ENCODE data around the gene HPCAL1.

GRCh38 chr2:10374362-10374943, 71.7 kb downstream of the HPCAL1 start:
- no peak for TF ChIP-seq POLR2A (IDR thresholded peaks at IDR 0.05)
- TF ChIP-seq, protein P1, sequence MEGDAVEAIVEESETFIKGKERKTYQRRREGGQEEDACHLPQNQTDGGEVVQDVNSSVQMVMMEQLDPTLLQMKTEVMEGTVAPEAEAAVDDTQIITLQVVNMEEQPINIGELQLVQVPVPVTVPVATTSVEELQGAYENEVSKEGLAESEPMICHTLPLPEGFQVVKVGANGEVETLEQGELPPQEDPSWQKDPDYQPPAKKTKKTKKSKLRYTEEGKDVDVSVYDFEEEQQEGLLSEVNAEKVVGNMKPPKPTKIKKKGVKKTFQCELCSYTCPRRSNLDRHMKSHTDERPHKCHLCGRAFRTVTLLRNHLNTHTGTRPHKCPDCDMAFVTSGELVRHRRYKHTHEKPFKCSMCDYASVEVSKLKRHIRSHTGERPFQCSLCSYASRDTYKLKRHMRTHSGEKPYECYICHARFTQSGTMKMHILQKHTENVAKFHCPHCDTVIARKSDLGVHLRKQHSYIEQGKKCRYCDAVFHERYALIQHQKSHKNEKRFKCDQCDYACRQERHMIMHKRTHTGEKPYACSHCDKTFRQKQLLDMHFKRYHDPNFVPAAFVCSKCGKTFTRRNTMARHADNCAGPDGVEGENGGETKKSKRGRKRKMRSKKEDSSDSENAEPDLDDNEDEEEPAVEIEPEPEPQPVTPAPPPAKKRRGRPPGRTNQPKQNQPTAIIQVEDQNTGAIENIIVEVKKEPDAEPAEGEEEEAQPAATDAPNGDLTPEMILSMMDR (IDR thresholded peaks at IDR 0.05) = no peak

Data from lower leg skin (tissue), 3 donors.